K562 (cell line): ENCODE results near the gene SNCG. TPM values are rescaled to one million over a fixed set of nuclear protein-coding genes. Genes with fewer than 3 reads are reported as not detected.
A peak's percentile ranks its signal among the peaks of the same experiment; 100 is the strongest.

Experiments
- ATAC-seq: fragments of 200-7000 bp; cut with Tn5 transposase; 3 replicates; pipeline ENCODE4 v1.9.1; 2020; ENCODE audit warnings: moderate library complexity
- BruUV-seq: library from RNA; stranded (reverse); fragments of 400-500 nt; replicated peaks from 2 replicates; lab custom pipeline; 2021; lab: Mats Ljungman, UMichigan
- CTCF ChIA-PET: fragments of 300-600 bp; formaldehyde crosslinking; extraction: SDS; loops from one replicate; lab custom pipeline; 2021; ENCODE audit warnings: low intra/inter-chr PET ratio; lab: Yijun Ruan, JAX
- POLR2A ChIA-PET: fragments of 300-600, 350-650 bp; sonication (Branson Sonifier 250); formaldehyde crosslinking; extraction: SDS; loops from one replicate; lab custom pipeline; 2021; ENCODE audit warnings: antibody characterized with exemption, inconsistent platforms; lab: Yijun Ruan, JAX
- DNase-seq, 4 experiments: peaks; one replicate each; pipeline versions ENCODE4 v3.0.0 to v3.0.0-alpha.2; 2011 to 2018; ENCODE audit warnings: low spot score in 3 of 4, mixed read lengths in 3 of 4; ENCODE audit errors: extremely low read depth in 1 of 4
- FAIRE-seq: peaks from 2 replicates; lab custom pipeline; 2011; peaks lifted over from hg19 to GRCh38; lab: Jason Lieb, UNC
- H2AFZ ChIP-seq: 2 replicates; pipeline ENCODE4 v1.6.0; 2011; ENCODE audit warnings: low read depth, low read length, control low read depth, inconsistent platforms
- H3K27ac ChIP-seq: fragments of 200-600 bp; 3 replicates; pipeline ENCODE4 v1.8.0; 2011; ENCODE audit warnings: low read depth, mild to moderate bottlenecking, control low read depth, inconsistent platforms, low read length, moderate library complexity, mixed read lengths; ENCODE audit errors: extremely low read depth
- H3K27me3 ChIP-seq, 2 experiments: fragments of 300-600 bp in 1 of 2; 2 replicates in 1 of 2; 3 replicates in 1 of 2; pipeline versions ENCODE4 v1.6.0 to v1.8.0; 2011; ENCODE audit warnings: inconsistent platforms in 2 of 2, low read length in 2 of 2, mild to moderate bottlenecking in 1 of 2, mixed read lengths in 1 of 2, moderate library complexity in 1 of 2; ENCODE audit not compliant: control insufficient read depth in 2 of 2, insufficient read depth in 2 of 2
- H3K36me3 ChIP-seq: fragments of 300-600 bp; 3 replicates; pipeline ENCODE4 v1.8.0; 2011; ENCODE audit warnings: mild to moderate bottlenecking, low read length, inconsistent platforms; ENCODE audit not compliant: control insufficient read depth, insufficient read depth
- H3K4me1 ChIP-seq, 2 experiments: fragments of 200-600 bp in 1 of 2; replicated peaks in 1 of 2; 2 replicates in 1 of 2; 3 replicates in 1 of 2; pipeline versions ENCODE4 v1.5.1 to v1.8.0; 2011; ENCODE audit warnings: inconsistent platforms in 2 of 2, low read length in 2 of 2, mild to moderate bottlenecking in 1 of 2, mixed read lengths in 1 of 2, moderate library complexity in 1 of 2; ENCODE audit not compliant: control insufficient read depth in 2 of 2, insufficient read depth in 2 of 2
- H3K4me2 ChIP-seq: 2 replicates; pipeline ENCODE4 v1.6.1; 2011; ENCODE audit warnings: low read length, control low read depth, inconsistent platforms, mixed read lengths; ENCODE audit not compliant: insufficient read depth
- H3K4me3 ChIP-seq: fragments of 200-600 bp; sonication (generic), shearing (Covaris generic); 2 replicates; pipeline ENCODE4 v1.5.1; 2016; ENCODE audit warnings: control low read depth, inconsistent platforms
- H3K79me2 ChIP-seq: fragments of 200-600 bp; 3 replicates; pipeline ENCODE4 v1.8.0; 2011; ENCODE audit warnings: low read length, inconsistent platforms; ENCODE audit not compliant: control insufficient read depth, insufficient read depth
- H3K9ac ChIP-seq, 2 experiments: 2 replicates each; pipeline versions ENCODE4 v1.6.0 to v1.6.1; 2011; ENCODE audit warnings: low read depth in 2 of 2, low read length in 2 of 2, control low read depth in 1 of 2, inconsistent platforms in 1 of 2, mild to moderate bottlenecking in 1 of 2, mixed read lengths in 1 of 2; ENCODE audit not compliant: insufficient read depth in 1 of 2
- H3K9me1 ChIP-seq: one replicate; pipeline ENCODE4 v1.6.0; 2011; ENCODE audit warnings: inconsistent platforms, mild to moderate bottlenecking, low read length, moderate library complexity; ENCODE audit not compliant: control insufficient read depth, insufficient read depth
- H3K9me3 ChIP-seq: replicated peaks from 2 replicates; pipeline ENCODE4 v1.5.1; 2011; ENCODE audit warnings: low read depth, low read length, inconsistent platforms; ENCODE audit not compliant: control insufficient read depth, insufficient read depth
- H4K20me1 ChIP-seq: replicated peaks from 2 replicates; pipeline ENCODE4 v1.6.1; 2011; ENCODE audit warnings: low read length, inconsistent platforms, mixed read lengths; ENCODE audit not compliant: control insufficient read depth, insufficient read depth
- CREB5 ChIP-seq: fragments of 250-450 bp; sonication (Bioruptor Pico); IDR thresholded peaks from 2 replicates; pipeline ENCODE4 v1.5.0; 2020; ENCODE audit warnings: mild to moderate bottlenecking
- CTBP1 ChIP-seq: fragments of 450-650 bp; IDR thresholded peaks from 2 replicates; pipeline ENCODE4 v1.6.1; 2016; ENCODE audit warnings: borderline replicate concordance
- HMGXB4 ChIP-seq: sonication (generic); formaldehyde crosslinking; IDR thresholded peaks from 2 replicates; pipeline ENCODE4 v1.8.1; 2023; ENCODE audit warnings: mild to moderate bottlenecking, missing genetic modification reagents
- KHSRP ChIP-seq: fragments of 450-650 bp; IDR thresholded peaks from 2 replicates; pipeline ENCODE4 v1.6.1; 2017
- PRDM10 ChIP-seq: fragments of 450-650 bp; IDR thresholded peaks from 2 replicates; pipeline ENCODE4 v1.6.1; 2018; ENCODE audit not compliant: partially characterized antibody
- ZNF3 ChIP-seq: fragments of 250-450 bp; sonication (Bioruptor Pico); IDR thresholded peaks from 2 replicates; pipeline ENCODE4 v1.5.0; 2021; ENCODE audit warnings: mild to moderate bottlenecking, moderate library complexity
- WGBS: fragments of 100-300 bp; shearing (Covaris generic); methylation state at CpG from one replicate; pipeline ENCODE4 v1.1.6; 2016; ENCODE audit warnings: low coverage, mixed read lengths; ENCODE audit not compliant: insufficient coverage; ENCODE audit errors: missing lambda C conversion rate; 5-methylcytosine and 5-hydroxymethylcytosine counted together
- in situ Hi-C: fragments of 300-500 bp; cut with MboI; formaldehyde crosslinking; loops from 4 replicates; pipeline ENCODE4 v1.15.0; 2018; ENCODE audit warnings: inconsistent platforms, mixed read lengths
- intact Hi-C: fragments of 100-400 bp; cut with micrococcal nuclease; formaldehyde crosslinking; loops from 2 replicates; pipeline ENCODE4 v1.14.2; 2022
- polyA plus RNA-seq, 8 experiments: library from polyadenylated mRNA; depleted of rRNA in 4 of 8; stranded (reverse) in 5 of 8; unstranded in 3 of 8; fragments of >200 nt; fragmentation: Nextera tagmentation in 2 of 8; fragmentation: Illumina TruSeq in 1 of 8; extraction: Ambion mirVana in 2 of 8; extraction: Trizol in 1 of 8; gene quantifications; 2 replicates each; pipeline versions ENCODE4 v1.2.1 to v1.2.3, GENCODE V29; 2011 to 2014; ENCODE audit warnings: inconsistent platforms in 1 of 8, missing spikeins in 1 of 8
- total RNA-seq, 7 experiments: library from RNA; depleted of rRNA in 6 of 7; stranded (reverse); fragments of >200 nt in 6 of 7; fragmentation: Illumina TruSeq in 2 of 7; extraction: Trizol in 2 of 7; gene quantifications; 2 replicates each; pipeline versions ENCODE4 v1.2.1 to v1.2.3, GENCODE V29; 2011 to 2021; ENCODE audit warnings: low replicate concordance in 1 of 7

The SNCG gene
- total and polyA plus RNA-seq, 9 of the 15 experiments (the other 6 are each of a cell fraction or from before 2014, with no cell fraction given): 9.8 to 146 (median 93.6) TPM

- POLR2A ChIA-PET: interaction anchor here (0.7 to 1.0 kb wide), 2 partner anchors 11 to 13 kb away, joined by 3 to 4 read pairs; no protein-coding TSS in a partner anchor
- Histone ChIP-seq H4K20me1 (no peaks in the 10 kb centered on the region), H3K36me3 (no peaks in the 10 kb centered on the region), H3K79me2 (no peaks in the 10 kb centered on the region), H3K9me3 (no peaks in the 10 kb centered on the region), H3K4me1 (peaks cover 6 to 10% of the 10 kb centered on the region in 2 experiments; a peak in 2 of 5 replicates), H3K4me2 (0 out of 2 replicates have a peak overlapping the region, but pooled peaks have one; percentile 54), H2AFZ (peak overlapping the region; percentile 63), H3K9me1 (no peaks in the 10 kb centered on the region), H3K27ac (no peak overlapping the region), H3K4me3 (no peak overlapping the region), H3K9ac (no peak overlapping the region; a peak in 1 of 4 replicates), H3K27me3 (no peaks in the 10 kb centered on the region)
- WGBS: 26% methylated on average over 3 of the region's 3 CpGs
- in situ Hi-C loops (no loop called here), intact Hi-C loops (no loop called here)
- BruUV-seq: no TSS peak
- ATAC-seq: peak; percentile 41
- CTCF ChIA-PET: no interaction called here
- TF ChIP-seq HMGXB4 (CRISPR knock-in tag) (no peak), KHSRP (no peak), ZNF3 (no peak), CTBP1 (no peak), PRDM10 (peak; percentile 19), CREB5 (no peak)
- no peak for DNase-seq
- no peak for FAIRE-seq
Observed at GRCh38 chr10:86979977-86980448, 21.6 kb downstream of the SNCG start.
